GM21381 (cell line): ENCODE results near the gene SRGAP1.
"Not testable (repeated sequence)": the region's sequence is repeated elsewhere in the genome, so short reads cannot be mapped to it uniquely, and the experiment has no call there.

Experiments used
- ATAC-seq: cut with Tn5 transposase; IDR thresholded peaks from one replicate; pipeline ENCODE4 v1.9.1; 2021; ENCODE audit warnings: mild to moderate bottlenecking, moderate library complexity; ENCODE audit not compliant: unreplicated experiment

Gene SRGAP1

DNA sequence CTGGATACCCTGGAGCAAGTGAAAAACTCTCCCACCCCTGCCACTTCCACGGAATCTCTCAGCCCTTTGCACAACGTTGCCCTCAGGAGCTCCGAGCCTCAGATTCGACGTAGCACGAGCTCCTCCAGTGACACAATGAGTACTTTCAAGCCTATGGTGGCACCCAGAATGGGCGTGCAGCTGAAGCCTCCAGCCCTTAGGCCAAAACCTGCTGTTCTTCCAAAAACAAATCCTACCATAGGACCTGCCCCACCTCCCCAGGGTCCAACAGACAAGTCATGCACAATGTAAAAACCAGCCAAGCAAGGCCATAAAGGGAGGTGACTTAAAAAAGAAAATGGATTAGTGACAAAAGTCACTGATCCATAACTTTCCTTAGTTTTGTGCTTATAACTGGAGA is 297.9 kb downstream of the SRGAP1 start:
- no peak for ATAC-seq

DNA sequence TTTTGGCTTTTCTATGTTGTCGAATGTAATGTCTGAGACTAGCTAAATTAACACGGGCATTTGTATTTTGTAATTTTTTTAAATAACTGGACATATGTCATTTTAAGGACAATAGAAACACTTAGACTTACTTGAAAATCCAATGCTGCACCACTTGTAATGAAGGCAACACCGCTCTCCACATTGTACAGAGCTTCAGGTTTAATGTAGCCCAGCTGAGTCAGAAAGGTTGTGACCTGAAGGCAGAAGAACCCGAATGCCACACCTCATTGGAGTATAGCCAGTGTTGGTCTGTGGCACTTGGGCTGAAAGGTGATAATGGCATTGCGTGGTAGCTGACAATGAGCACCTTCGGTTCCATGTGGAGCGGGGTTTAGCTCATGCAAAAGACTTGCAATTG is 298.3 kb downstream of the SRGAP1 start:
- no peak for ATAC-seq

DNA sequence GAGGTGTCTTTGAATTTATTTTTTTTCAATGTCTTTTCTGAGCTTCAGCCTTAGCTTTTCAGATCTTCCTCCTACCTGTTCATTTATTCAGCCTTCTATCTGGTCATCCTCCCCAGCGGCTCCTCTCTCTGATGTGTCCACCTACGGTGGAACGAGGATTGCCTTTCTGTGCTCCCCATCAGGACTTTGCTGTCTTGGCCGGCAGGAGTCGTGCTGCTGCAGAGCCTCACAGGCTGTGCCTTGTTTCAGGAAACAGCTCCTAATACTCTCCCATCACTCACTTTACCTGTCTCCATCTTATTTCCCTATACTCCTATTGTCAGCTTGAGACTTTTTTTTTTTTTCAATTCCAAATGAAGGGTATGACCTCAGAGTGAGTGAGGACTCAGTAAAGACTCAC is 300.7 kb downstream of the SRGAP1 start:
- no peak for ATAC-seq

DNA sequence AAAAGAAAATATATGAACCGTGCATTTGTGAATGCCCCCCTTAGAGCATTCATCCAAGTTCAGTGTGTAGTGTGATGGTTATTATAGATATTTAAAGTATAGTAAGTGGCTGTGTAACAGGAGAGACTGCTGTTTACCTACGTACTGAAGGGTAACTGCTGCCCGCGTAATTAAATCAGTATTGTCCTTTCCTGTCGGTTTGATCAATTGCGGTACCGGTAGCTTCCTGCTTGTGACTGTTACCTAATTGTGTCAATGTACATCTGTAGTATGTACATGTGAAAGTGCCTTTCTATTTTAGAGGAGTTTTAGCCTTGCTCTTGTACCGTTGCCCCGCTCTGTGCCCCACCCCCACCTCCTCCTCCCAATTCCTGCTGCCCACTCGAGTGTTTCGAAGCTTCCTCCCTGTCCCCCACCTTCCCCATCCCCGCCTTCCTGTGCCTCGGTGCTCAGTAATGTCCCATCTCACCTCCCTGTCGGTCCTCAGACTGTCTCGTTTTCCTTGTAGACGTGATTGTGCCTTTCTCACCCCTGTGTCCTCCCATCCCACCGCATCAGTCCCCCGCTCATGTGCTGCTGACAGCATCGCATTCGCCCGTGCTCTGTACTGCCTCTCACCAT is 302.6 kb downstream of the SRGAP1 start:
- no peak for ATAC-seq

DNA sequence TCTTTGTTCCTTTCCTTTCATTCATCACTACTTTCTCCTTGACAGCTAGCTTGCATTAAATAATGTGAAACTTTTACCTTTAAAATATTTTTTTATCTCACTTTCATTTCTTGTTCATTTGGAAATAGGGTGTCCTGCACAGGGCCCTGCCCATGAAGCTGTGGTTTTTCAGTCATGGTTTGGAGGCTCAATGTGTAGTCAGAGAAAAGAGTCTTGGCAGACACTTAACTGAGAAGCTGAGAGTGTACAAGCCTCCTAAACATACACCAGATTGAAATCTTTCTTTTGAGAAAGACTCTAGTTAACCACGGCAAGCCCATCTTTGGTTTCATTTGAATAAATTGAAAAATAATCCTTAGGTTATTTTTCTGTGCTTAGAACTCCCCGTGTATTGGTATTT is 303.4 kb downstream of the SRGAP1 start:
- no peak for ATAC-seq

DNA sequence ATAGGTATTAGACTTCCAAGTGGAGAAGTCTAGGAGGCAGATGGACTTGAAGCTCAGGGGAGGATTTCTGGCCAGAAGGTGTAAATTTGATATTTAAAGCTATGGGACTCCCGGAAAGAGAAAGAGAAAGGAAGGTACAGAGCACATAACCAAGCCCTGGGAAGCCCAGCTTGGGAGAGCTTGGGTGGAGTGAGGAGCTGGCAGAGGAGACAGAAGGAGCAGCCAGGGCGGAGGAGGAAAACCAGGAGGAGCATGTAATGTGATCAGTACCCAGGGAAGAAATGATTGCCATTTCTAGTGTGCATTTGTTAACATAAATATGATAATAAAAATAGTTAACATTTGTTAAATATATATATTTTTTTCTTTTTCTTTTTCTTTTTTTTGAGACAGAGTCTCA is 310.2 kb downstream of the SRGAP1 start:
- ATAC-seq = no peak

DNA sequence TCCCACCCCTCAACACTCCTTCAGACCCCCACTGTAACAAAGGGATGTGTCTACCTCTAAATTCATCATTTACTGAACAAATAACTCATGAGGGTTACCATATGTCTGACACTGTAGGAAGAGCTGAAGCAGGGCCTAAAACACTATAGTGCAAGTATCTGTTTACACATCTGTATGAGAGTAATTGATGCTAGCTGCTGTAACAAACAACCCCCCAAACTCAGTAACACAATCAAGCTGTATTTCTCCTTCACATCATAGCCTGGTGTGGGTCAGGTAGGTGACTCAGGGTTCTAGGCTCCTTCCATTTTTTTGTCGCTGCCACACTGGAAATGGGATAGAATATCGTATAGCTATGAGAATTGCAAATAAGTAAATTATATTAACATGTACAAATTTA is 312.6 kb downstream of the SRGAP1 start:
- no peak for ATAC-seq

DNA sequence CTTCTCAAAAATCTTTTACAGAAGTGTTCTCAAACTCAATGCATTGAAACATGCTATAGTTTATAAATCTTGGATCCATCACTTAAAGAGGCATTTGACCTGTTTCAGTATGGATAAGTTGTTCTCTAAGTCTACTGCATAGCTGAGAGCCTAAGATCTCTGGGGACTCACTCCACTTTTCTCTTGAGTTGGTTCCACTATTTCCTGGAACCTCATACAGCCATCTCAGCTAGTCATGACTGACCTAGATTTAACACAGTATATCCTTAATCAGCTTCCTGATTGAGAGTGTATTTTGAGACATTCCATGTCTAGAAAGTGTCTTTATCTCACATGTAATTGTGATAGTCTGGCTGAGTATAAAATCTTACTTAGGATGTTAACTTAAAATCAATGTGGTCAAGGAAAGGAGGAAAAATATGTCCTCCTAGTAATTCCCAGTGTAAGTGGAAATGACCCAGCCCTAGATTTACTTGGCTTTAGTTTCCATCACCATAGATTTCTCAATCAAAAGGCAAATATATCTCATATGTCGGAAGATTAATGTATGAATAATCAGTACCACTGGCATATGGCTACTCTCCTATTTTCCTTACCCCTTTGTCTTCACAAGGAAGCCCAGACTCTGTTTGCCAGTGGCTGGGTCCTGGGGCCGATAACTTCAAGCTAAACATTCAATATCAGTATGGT is 315.7 kb downstream of the SRGAP1 start:
- ATAC-seq = no peak

DNA sequence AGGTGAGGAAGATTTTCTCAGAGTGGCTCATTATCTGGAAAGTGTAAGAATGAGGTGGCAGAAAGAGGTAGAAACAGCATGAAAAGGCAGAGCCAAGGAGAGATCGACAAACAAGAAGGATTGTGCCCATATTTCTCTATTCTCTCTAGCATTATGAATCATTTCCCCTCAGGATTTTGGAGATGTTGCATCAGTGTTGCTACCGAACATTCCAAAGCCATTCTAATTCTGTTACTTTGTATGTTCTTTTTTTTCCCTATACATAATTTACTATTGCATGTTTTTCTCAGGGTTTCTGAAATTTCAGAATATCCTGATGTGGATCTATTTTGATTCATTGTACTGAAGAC is 316.2 kb downstream of the SRGAP1 start:
- no peak for ATAC-seq

DNA sequence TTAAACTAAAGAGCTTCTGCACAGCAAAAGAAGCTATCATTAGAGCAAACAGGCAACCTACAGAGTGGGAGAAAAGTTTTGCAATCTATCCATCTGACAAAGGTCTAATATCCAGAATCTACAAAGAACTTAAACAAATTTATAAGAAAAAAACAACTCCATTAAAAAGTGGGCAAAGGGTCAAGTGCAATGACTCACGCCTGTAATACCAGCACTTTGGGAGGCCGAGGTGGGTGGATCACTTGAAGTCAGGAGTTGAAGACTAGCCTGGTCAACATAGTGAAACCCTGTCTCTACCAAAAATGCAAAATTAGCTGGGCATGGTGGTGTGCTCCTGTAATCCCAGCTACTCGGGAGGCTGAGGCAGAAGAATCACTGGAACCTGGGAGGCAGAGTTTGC is 322.1 kb downstream of the SRGAP1 start:
- not testable (repeated sequence) for ATAC-seq

DNA sequence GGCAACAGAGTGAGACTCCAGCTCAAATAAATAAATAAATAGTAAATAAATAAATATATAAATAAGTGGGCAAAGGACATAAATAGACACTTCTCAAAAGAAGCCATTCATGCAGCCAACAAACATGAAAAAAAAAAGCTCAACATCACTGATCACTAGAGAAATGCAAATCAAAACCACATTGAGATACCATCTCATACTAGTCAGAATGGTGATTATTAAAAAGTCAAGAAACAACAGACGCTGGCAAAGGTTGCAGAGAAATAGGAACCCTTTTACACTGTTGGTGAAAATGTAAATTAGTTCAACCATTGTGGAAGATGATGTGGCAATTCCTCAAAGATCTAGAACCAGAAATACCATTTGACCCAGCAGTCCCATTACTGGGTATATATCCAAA is 322.5 kb downstream of the SRGAP1 start:
- ATAC-seq = not testable (repeated sequence)

DNA sequence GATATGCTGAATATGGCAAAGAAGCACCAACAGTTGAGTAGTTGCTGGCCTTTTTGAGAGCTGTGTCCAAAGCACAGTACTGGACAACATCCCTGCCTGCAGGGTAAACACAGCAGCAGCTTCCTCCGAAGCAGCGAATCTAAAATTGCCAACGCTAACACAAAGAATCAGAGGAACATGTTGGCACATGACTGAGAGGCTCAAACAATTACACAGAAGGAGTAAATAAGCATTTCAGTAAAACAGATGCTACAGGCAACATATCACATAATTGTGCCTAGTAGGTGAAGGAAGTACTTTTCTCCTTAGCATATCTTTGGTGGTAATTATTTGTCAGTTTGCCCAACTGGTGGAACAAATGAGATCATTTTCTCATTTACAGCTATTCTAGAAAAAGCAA is 325.5 kb downstream of the SRGAP1 start:
- ATAC-seq = no peak

DNA sequence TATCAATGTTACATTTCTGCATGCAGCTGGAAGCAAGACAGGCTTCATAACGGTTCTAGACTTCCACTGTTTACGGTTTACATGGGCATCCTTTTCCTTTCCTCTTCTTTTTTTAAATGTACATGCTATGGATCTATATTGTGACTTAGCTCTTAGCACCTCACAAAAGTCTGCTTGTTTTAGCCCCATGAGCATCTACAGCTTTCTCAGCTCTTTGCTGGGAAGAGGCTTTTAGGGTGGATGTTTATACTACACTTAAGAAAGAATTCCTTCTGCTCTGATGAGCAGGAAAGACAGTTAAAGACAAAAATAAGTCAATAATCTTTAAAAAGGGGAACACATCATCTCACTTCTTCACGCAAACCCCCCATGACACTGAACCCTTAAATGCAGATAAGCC is 326.2 kb downstream of the SRGAP1 start:
- ATAC-seq = no peak

DNA sequence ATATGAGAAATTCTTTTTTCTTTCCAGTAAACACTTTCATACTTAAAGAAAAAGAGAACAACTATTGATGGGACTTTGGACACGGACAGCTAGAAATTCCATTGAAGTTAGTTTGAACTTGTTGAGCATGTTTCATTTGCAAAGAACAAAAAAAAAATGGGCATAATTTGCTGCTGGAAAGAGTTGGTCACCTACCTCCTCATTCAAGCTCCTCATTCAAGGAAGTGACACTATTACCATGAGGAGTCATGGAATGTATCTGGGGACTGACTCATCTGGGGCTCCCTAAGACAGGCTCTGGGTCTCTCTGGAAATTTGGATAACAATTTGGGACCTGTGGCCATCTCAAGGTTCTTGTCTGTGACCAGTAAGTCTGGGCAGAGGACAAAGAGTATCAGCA is 327.2 kb downstream of the SRGAP1 start:
- no peak for ATAC-seq

DNA sequence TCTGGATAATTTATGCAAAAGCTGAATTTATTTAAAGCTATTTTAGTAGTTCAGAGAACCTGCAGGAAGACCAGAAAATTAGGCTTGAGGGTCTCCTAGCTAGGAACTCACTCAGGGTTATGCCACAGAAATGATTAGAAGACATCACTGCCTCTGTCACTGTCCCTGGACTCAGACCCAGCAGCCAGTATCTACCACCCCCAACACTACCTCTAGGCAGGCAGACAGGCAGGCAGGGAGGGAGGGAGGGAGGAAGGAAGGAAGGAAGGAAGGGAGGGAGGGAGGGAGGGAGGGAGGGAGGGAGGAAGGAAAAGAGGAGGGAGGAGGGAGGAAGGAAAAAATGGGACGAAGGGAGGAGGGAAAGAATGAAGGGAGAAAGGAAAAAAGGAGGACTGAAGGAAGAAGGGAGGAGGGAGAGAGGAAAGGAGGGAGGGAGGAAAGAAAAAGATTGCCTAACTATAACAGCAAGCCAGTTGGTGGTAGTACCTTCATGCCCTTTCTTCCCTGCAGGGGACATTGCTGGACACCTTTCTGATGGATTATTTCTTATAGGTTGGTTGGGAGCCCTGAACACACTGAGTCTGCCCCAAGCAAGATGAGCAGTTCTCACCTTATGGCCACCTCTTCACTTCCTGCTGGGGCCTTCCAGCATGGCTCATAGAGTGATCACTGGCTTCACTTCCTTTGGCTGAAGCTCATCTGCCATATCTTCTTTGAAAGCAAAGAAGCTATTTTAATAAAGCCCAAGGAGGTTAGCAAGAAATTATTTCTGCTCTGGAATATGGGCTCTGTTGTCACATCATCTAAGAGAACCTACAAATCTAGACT is 327.9 kb downstream of the SRGAP1 start:
- ATAC-seq = no peak

DNA sequence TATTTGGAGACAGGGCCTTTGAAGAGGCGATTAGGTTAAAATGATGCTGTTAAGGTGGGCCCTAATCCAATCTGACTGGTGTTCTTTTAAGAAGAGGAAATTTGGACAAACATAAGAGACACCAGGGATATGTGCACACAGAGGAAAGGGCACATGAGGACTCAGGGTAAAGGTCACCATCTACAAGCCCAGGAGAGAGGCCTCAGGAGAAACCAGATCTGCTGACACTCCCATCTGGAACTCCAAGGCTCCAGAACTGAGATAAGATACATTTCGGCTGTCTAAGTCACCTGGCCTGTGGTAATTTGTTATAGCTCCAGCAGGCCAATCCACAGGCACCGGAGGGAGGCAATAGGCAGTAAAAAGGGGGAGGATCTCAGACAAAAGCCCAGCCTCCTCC is 329.0 kb downstream of the SRGAP1 start:
- ATAC-seq = no peak

DNA sequence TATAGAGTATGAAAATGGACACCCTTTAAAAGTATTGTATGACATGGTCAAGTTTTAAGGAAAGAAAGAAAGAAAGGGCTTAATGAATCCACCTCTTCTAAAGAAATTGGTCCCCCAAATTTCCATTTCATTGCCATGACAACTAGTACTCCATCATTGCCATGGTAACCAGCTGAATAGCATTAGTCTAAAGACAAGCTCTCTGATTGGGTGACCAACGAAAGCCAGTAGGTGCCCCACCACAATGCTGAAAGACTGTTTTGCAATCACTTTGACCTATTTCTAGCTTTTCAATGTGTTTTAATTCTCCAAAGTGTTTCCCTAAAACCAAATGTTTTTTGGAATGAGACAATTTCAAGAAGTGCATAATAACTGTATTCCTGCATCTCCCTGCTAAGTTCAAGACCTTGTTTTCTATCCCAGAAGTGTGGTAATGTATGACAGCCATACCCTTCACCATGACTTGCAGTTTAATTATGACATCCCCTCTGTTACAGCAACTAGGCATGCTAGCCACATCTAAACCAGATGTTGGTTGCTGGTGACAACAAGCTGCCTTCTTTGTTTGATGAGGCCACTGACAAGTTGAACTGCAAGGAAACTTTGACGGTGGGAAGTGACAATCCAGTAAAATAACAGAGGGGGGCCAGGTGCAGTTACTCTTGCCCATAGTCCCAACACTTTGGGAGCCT is 330.9 kb downstream of the SRGAP1 start:
- ATAC-seq = no peak

DNA sequence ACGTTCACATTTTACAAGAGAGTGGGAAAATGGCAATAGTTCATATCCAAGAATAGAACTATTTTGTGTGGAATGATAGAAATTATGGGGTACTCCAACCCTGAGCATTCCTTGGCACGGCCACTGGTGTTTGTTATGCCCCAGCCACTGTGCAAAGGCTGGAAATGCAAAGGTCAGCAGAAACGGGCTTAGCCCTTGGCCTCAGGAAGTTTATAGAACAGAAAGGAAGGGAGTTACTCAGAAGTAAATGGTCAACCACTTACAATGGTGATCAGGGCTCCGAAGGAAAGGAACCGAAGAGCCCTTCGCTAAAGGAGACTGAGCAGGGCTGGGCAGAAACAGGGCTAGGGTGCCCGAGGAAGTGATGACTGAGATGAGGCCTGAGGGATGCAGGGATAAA is 332.5 kb downstream of the SRGAP1 start:
- ATAC-seq = no peak

DNA sequence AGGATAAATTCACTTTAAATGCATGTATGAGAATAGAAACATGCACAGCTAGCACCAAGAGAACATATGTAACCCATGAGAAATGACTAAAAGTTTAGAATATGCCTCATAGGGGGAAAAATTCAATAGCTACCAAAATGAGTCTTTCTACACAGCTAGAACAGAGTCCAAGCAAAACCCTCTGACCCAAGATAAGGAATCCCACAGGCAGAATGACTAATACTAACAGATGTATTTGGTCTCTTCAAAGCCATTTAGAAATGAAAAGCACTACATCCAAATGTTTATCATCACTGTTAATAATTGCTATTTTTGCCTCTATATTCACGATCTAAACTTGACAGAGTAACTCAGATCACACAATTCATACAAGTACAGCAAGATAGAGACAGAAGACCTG is 333.6 kb downstream of the SRGAP1 start:
- no peak for ATAC-seq

DNA sequence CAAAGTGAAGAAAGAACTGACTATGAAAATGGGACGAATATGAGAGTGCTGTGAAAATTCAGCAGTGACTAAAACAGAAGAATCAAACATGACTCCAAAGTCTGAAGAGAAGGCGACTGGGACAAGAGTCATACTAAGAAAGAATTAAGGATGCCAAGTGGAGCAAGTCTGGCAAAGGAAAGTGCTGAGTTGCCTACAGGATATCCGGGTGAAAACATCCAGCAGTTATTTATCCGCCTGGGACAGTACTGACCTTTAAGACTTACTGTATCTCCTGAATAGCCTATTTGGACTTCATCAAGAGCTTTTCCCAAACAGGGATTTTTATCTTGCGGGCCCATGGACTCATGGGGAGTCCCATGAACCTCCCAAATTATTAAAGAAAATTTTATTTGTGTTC is 336.5 kb downstream of the SRGAP1 start:
- ATAC-seq = no peak

DNA sequence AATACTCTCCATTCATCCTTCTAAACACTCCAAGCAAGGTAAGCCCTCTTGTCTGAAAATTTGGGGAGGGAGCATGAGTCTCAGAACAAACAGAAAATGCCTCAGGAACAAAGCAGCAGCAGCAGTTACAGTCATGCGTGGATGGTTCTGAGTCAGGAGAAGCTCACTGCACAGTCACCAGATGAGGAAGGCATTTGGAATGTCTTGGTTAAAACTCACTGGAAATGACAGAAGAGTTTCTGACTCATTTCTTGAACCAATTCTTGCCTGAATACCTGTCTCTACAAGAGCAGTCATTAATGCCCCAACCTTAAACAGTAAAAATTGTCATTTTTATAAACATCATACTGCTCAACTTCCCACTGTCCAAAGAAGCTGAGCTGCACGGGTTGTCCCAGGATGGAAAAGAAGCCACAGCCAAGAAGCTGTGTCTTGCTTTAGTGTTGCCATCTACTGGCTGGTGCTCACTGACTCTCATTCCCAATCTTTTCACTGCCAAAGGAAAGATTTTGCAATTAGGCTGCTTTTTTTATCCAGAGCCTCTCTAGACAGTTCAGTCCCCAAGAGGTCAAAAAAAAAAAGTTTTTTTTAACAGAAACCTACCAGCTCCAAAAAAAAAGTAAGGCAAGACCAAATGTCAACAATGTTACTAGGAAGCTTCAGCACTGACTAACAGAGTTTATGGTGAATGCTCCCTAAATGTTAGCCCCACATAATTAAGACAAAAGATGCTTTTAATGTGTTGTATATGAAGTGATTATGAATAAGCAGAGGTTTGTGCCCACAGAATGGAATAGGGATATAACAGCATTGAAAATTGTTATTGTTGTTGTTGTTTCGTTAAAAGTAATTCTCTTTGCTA is 337.2 kb downstream of the SRGAP1 start:
- no peak for ATAC-seq
